Stimulated activated memory B cell treated with anti-CD40 and anti-IgM and Interleukin-4, amounts not matched to agents 10 μg/mL and 1 μg/mL and 100 μg/mL, for 72 hours (primary cell): ENCODE measurements around the gene GAGE12G.
"Not testable (repeated sequence)": the region's sequence is repeated elsewhere in the genome, so short reads cannot be mapped to it uniquely, and the experiment has no call there.

ENCODE experiments used
- ATAC-seq: fragments of 150-1000 bp; cut with Tn5 transposase; 2 replicates; pipeline ENCODE4 v1.10.0; 2021
- H3K27ac Mint-ChIP-seq: one replicate; pipeline ENCODE4 v1.8.0; 2022; ENCODE audit warnings: mild to moderate bottlenecking, mixed read lengths
- H3K27me3 Mint-ChIP-seq: one replicate; pipeline ENCODE4 v1.8.0; 2022; ENCODE audit warnings: mixed read lengths
- H3K36me3 Mint-ChIP-seq: one replicate; pipeline ENCODE4 v1.8.0; 2022; ENCODE audit warnings: mixed read lengths
- H3K4me1 Mint-ChIP-seq: one replicate; pipeline ENCODE4 v1.8.0; 2022; ENCODE audit warnings: mixed read lengths
- H3K4me3 Mint-ChIP-seq: one replicate; pipeline ENCODE4 v1.8.0; 2022; ENCODE audit warnings: mild to moderate bottlenecking, moderate library complexity, mixed read lengths
- H3K9me3 Mint-ChIP-seq: one replicate; pipeline ENCODE4 v1.8.0; 2022; ENCODE audit warnings: mixed read lengths

GAGE12G gene, protein sequence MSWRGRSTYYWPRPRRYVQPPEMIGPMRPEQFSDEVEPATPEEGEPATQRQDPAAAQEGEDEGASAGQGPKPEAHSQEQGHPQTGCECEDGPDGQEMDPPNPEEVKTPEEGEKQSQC

DNA sequence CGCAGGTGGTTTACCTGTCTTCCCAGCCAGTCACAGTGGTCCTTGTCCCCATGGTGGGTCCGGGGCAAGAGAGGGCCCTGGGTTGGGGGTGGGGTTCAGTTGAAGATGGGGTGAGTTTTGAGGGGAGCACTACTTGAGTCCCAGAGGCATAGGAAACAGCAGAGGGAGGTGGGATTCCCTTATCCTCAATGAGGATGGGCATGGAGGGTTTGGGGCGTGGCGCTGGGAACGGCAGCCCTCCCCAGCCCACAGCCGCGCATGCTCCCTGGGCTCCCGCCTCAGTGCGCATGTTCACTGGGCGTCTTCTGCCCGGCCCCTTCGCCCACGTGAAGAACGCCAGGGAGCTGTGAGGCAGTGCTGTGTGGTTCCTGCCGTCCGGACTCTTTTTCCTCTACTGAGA lies at the start of gene GAGE12G:
TSS of gene GAGE12G (plus strand) at position 301 of the 400 bp plus-strand sequence. CDS start 1,155 bp downstream, outside the sequence.
- not testable (repeated sequence) for H3K9me3 Mint-ChIP-seq, H3K27ac Mint-ChIP-seq, H3K4me3 Mint-ChIP-seq, H3K27me3 Mint-ChIP-seq, H3K36me3 Mint-ChIP-seq, ATAC-seq, H3K4me1 Mint-ChIP-seq

DNA sequence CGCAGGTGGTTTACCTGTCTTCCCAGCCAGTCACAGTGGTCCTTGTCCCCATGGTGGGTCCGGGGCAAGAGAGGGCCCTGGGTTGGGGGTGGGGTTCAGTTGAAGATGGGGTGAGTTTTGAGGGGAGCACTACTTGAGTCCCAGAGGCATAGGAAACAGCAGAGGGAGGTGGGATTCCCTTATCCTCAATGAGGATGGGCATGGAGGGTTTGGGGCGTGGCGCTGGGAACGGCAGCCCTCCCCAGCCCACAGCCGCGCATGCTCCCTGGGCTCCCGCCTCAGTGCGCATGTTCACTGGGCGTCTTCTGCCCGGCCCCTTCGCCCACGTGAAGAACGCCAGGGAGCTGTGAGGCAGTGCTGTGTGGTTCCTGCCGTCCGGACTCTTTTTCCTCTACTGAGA lies 38.3 kb upstream of the GAGE12G start, which contains the start of gene GAGE12C:
TSS of gene GAGE12C (plus strand) at position 301 of the 400 bp plus-strand sequence. CDS start 1,155 bp downstream, outside the sequence.
- not testable (repeated sequence) for H3K27me3 Mint-ChIP-seq, H3K27ac Mint-ChIP-seq, H3K4me1 Mint-ChIP-seq, H3K36me3 Mint-ChIP-seq, H3K9me3 Mint-ChIP-seq, H3K4me3 Mint-ChIP-seq, ATAC-seq

DNA sequence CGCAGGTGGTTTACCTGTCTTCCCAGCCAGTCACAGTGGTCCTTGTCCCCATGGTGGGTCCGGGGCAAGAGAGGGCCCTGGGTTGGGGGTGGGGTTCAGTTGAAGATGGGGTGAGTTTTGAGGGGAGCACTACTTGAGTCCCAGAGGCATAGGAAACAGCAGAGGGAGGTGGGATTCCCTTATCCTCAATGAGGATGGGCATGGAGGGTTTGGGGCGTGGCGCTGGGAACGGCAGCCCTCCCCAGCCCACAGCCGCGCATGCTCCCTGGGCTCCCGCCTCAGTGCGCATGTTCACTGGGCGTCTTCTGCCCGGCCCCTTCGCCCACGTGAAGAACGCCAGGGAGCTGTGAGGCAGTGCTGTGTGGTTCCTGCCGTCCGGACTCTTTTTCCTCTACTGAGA lies 28.8 kb upstream of the GAGE12G start, which contains the start of gene GAGE12D:
TSS of gene GAGE12D (plus strand) at position 301 of the 400 bp plus-strand sequence. CDS start 1,155 bp downstream, outside the sequence.
- not testable (repeated sequence) for H3K36me3 Mint-ChIP-seq

DNA sequence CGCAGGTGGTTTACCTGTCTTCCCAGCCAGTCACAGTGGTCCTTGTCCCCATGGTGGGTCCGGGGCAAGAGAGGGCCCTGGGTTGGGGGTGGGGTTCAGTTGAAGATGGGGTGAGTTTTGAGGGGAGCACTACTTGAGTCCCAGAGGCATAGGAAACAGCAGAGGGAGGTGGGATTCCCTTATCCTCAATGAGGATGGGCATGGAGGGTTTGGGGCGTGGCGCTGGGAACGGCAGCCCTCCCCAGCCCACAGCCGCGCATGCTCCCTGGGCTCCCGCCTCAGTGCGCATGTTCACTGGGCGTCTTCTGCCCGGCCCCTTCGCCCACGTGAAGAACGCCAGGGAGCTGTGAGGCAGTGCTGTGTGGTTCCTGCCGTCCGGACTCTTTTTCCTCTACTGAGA lies 19.2 kb upstream of the GAGE12G start, which contains the start of gene GAGE12E:
TSS of gene GAGE12E (plus strand) at position 301 of the 400 bp plus-strand sequence. CDS start 1,155 bp downstream, outside the sequence.
- H3K36me3 Mint-ChIP-seq, ATAC-seq, H3K27me3 Mint-ChIP-seq, H3K4me1 Mint-ChIP-seq, H3K9me3 Mint-ChIP-seq, H3K4me3 Mint-ChIP-seq, H3K27ac Mint-ChIP-seq: not testable (repeated sequence)

More for the DNA sequence above, 28.8 kb upstream of the GAGE12G start, which contains the start of gene GAGE12D:
- not testable (repeated sequence) for ATAC-seq, H3K27ac Mint-ChIP-seq, H3K4me1 Mint-ChIP-seq, H3K4me3 Mint-ChIP-seq, H3K27me3 Mint-ChIP-seq, H3K9me3 Mint-ChIP-seq

DNA sequence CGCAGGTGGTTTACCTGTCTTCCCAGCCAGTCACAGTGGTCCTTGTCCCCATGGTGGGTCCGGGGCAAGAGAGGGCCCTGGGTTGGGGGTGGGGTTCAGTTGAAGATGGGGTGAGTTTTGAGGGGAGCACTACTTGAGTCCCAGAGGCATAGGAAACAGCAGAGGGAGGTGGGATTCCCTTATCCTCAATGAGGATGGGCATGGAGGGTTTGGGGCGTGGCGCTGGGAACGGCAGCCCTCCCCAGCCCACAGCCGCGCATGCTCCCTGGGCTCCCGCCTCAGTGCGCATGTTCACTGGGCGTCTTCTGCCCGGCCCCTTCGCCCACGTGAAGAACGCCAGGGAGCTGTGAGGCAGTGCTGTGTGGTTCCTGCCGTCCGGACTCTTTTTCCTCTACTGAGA lies 9.7 kb upstream of the GAGE12G start, which contains the start of gene GAGE12F:
TSS of gene GAGE12F (plus strand) at position 301 of the 400 bp plus-strand sequence. CDS start 1,155 bp downstream, outside the sequence.
- not testable (repeated sequence) for ATAC-seq, H3K27ac Mint-ChIP-seq, H3K36me3 Mint-ChIP-seq, H3K4me3 Mint-ChIP-seq, H3K9me3 Mint-ChIP-seq, H3K27me3 Mint-ChIP-seq, H3K4me1 Mint-ChIP-seq

DNA sequence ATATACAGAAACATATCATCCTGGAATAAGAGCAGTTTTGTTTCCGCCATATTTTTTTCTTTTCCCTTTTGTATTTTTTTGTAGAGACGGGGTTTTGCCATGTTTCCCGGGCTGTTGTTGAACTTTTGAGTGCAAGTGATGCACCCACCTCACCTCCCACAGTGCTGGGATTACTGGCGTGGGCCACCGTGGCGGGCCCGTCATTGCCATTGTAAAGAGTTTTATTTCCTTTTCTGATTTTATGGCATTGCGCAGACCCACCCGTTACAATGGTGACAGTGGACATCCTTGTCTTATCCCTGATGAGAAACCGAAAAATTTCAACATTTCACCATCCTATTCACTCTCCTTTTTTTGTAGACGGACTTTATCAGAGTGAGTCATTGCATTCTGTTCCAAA lies 1.5 kb upstream of the GAGE12G start:
- not testable (repeated sequence) for H3K4me1 Mint-ChIP-seq, H3K27me3 Mint-ChIP-seq, H3K27ac Mint-ChIP-seq, ATAC-seq, H3K4me3 Mint-ChIP-seq, H3K9me3 Mint-ChIP-seq, H3K36me3 Mint-ChIP-seq

DNA sequence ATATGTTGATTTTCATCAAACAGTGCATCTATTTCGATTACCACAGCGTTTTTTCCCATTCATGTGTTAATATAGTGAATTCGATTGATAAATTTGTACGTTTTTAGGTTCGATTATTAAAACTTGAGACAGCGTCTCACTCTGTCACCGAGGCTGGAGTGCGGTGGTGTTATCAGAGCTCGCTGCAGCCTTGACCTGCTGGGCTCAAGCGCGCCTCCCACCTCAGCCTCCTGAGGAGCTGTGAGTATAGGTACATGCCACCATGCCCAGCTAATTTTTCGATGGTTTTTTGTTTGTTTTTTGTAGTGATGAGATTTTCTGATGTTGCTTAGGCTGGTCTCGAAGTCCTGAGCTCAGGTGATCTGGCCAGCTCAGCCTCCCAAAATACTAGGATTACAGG lies 1.0 kb upstream of the GAGE12G start:
- not testable (repeated sequence) for H3K4me3 Mint-ChIP-seq, H3K27me3 Mint-ChIP-seq, H3K9me3 Mint-ChIP-seq, H3K36me3 Mint-ChIP-seq, H3K4me1 Mint-ChIP-seq, ATAC-seq, H3K27ac Mint-ChIP-seq

GRCh38 chrX:49579649-49580048 lies 9.4 kb downstream of the GAGE12G start, which contains the start of gene GAGE12H:
GAGE12H (plus strand) TSS chrX:49579949; CDS start chrX:49581104, 1,155 bp downstream.
- H3K36me3 Mint-ChIP-seq, H3K27me3 Mint-ChIP-seq, H3K4me3 Mint-ChIP-seq, H3K4me1 Mint-ChIP-seq, H3K9me3 Mint-ChIP-seq, H3K27ac Mint-ChIP-seq, ATAC-seq: not testable (repeated sequence)

DNA sequence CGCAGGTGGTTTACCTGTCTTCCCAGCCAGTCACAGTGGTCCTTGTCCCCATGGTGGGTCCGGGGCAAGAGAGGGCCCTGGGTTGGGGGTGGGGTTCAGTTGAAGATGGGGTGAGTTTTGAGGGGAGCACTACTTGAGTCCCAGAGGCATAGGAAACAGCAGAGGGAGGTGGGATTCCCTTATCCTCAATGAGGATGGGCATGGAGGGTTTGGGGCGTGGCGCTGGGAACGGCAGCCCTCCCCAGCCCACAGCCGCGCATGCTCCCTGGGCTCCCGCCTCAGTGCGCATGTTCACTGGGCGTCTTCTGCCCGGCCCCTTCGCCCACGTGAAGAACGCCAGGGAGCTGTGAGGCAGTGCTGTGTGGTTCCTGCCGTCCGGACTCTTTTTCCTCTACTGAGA lies 19.0 kb downstream of the GAGE12G start, which contains the start of gene GAGE2A:
TSS of gene GAGE2A (plus strand) at position 301 of the 400 bp plus-strand sequence. CDS start 1,155 bp downstream, outside the sequence.
- not testable (repeated sequence) for H3K27me3 Mint-ChIP-seq, H3K27ac Mint-ChIP-seq, H3K4me3 Mint-ChIP-seq, H3K4me1 Mint-ChIP-seq, ATAC-seq, H3K36me3 Mint-ChIP-seq, H3K9me3 Mint-ChIP-seq

DNA sequence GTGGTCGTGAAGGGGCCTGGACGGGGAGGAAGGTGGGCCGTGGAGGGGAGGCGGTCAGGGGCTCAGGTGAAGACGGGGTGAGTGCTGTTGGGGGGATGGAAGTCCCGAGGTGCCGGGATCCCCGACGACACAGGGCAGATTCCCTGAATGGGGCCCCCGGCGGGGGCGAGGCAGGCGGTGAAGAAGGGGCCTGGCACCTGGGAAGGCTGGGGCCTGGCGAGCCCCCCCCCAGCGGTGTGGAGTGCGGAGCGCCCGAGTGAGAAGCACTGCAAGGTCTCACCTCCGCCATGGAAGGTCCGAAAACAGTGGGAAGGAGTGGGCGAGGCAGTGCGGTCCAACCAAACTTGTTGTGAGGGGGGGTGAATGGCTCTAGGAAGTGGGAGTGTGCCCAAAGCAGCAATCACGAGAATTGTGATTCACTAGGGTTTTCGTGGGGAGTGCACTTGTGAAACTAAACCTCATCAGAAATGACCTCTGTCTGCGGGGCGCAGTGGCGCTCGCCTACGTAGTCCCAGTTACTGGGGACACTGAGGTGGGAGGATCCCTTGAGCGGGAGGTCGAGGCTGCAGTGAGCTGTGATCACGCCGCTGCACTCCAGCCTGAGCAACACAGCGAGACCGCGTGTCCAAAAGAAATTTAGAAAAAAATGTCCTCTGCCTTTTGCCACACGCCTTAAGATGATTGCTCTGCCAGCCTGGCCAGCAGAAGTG lies 19.7 kb downstream of the GAGE12G start:
- H3K4me1 Mint-ChIP-seq, H3K27ac Mint-ChIP-seq, H3K36me3 Mint-ChIP-seq, ATAC-seq, H3K4me3 Mint-ChIP-seq, H3K9me3 Mint-ChIP-seq, H3K27me3 Mint-ChIP-seq: not testable (repeated sequence)

DNA sequence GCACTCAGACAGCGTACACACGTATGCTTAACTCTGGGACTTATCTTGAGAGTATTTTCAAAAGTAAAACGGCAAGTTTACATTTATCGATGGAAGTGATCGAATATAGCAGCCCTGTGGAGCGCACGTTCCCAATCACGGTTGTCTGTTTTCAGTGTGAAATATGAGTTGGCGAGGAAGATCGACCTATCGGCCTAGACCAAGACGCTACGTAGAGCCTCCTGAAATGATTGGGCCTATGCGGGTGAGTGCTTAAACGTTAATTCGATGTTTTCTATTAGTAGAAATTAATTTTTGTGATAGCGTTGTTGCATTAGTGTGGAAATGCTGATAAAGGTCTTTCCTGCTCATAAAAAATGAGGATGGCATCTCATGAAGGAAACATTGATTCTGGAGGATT lies 20.3 kb downstream of the GAGE12G start:
- H3K36me3 Mint-ChIP-seq, H3K4me1 Mint-ChIP-seq, H3K27me3 Mint-ChIP-seq, H3K9me3 Mint-ChIP-seq, H3K27ac Mint-ChIP-seq, ATAC-seq, H3K4me3 Mint-ChIP-seq: not testable (repeated sequence)

DNA sequence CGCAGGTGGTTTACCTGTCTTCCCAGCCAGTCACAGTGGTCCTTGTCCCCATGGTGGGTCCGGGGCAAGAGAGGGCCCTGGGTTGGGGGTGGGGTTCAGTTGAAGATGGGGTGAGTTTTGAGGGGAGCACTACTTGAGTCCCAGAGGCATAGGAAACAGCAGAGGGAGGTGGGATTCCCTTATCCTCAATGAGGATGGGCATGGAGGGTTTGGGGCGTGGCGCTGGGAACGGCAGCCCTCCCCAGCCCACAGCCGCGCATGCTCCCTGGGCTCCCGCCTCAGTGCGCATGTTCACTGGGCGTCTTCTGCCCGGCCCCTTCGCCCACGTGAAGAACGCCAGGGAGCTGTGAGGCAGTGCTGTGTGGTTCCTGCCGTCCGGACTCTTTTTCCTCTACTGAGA lies 28.5 kb downstream of the GAGE12G start, which contains the start of gene GAGE1:
TSS of gene GAGE1 (plus strand) at position 301 of the 400 bp plus-strand sequence. CDS start 1,155 bp downstream, outside the sequence.
- not testable (repeated sequence) for ATAC-seq, H3K27ac Mint-ChIP-seq, H3K4me3 Mint-ChIP-seq, H3K4me1 Mint-ChIP-seq, H3K36me3 Mint-ChIP-seq, H3K27me3 Mint-ChIP-seq, H3K9me3 Mint-ChIP-seq

DNA sequence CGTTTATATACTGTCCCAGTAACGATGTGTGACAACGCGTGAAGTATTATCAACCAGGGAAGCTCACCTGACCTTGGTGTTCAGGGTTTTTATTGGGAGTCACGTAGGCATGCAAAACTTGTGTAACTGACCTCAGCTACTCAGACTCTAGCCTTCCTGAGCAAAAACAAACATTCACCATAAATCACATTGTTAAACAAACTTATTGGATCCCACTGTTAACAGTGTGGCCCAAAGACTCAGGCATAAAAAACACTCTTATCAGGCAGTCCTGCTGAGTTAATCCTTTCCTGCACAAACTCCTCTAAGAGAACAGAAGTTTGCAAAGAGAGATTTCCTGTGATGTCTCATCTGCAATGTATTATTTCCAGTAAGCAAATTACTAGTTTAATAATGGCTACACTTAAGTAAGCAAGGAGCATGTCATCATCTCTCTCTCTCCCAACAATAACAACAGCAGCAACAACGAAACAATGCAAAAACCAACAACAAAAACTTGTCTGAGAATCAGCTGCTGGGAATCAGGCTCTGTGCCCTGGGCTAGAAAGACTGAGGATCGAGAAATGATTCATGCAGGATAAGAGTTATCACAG lies 40.6 kb downstream of the GAGE12G start:
- H3K9me3 Mint-ChIP-seq, result no peaks in the 10 kb centered on the region
- ATAC-seq, result no peak
- no peaks in the 10 kb centered on the region for H3K4me1 Mint-ChIP-seq
- no peak overlapping the region for H3K4me3 Mint-ChIP-seq
- H3K27ac Mint-ChIP-seq, result no peak overlapping the region
- no peaks in the 10 kb centered on the region for H3K27me3 Mint-ChIP-seq
- no peaks in the 10 kb centered on the region for H3K36me3 Mint-ChIP-seq

DNA sequence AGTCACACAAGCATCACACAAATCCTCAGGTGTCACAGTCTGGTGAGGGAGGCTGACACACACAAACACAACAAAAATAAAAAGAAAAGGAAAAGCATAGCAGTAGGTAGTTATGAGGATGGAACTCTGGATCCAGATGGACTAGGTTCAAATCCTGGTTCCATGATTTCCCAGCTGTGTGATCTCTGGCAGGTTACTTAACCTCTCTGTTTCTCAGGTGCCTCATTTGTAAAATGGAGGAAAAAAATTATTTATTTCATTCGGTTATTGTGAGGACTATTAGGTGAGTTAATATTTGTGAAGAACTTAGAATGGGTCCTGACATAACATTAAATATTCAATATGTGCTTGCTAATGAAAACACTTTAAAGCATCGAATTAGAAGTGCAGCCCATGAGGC lies 48.4 kb downstream of the GAGE12G start:
- H3K9me3 Mint-ChIP-seq, result peaks cover 4% of the 10 kb centered on the region
- H3K4me1 Mint-ChIP-seq, result no peaks in the 10 kb centered on the region
- no peak for ATAC-seq
- no peaks in the 10 kb centered on the region for H3K36me3 Mint-ChIP-seq
- no peaks in the 10 kb centered on the region for H3K27me3 Mint-ChIP-seq
- H3K4me3 Mint-ChIP-seq, result no peak overlapping the region
- no peak overlapping the region for H3K27ac Mint-ChIP-seq
